WTC11 (cell line): ENCODE data around the gene DOK4. TPM values are rescaled to one million over a fixed set of nuclear protein-coding genes. Genes with fewer than 3 reads are reported as not detected.

Experiments
- ATAC-seq: fragments of 200-7000 bp; cut with Tn5 transposase; 2 replicates; pipeline ENCODE4 v1.10.0; 2021; ENCODE audit warnings: mild to moderate bottlenecking, moderate library complexity
- CTCF ChIA-PET: fragments of 300-600 bp; sonication (Branson Sonifier 250); formaldehyde crosslinking; loops from one replicate; lab custom pipeline; 2021; ENCODE audit warnings: antibody characterized with exemption; lab: Charles Lee
- POLR2A ChIA-PET: fragments of 350-600 bp; sonication (Branson Sonifier 250); formaldehyde crosslinking; loops from one replicate; lab custom pipeline; 2021; ENCODE audit warnings: antibody characterized with exemption; lab: Charles Lee
- DNase-seq: peaks from one replicate; pipeline ENCODE4 v3.0.0; 2021; ENCODE audit warnings: low spot score
- H3K27ac Mint-ChIP-seq: 2 replicates; pipeline ENCODE4 v1.8.0; 2021; ENCODE audit warnings: mixed read lengths
- H3K27me3 Mint-ChIP-seq: 2 replicates; pipeline ENCODE4 v1.8.0; 2021; ENCODE audit warnings: low read depth, mild to moderate bottlenecking, moderate library complexity, mixed read lengths
- H3K36me3 Mint-ChIP-seq: 2 replicates; pipeline ENCODE4 v1.8.0; 2021; ENCODE audit warnings: mixed read lengths
- H3K4me1 Mint-ChIP-seq: 2 replicates; pipeline ENCODE4 v1.8.0; 2022; ENCODE audit warnings: mixed read lengths
- H3K4me3 Mint-ChIP-seq: 2 replicates; pipeline ENCODE4 v1.8.0; 2021; ENCODE audit warnings: mild to moderate bottlenecking, moderate library complexity, mixed read lengths
- H3K9me3 Mint-ChIP-seq: 2 replicates; pipeline ENCODE4 v1.8.0; 2021; ENCODE audit warnings: mixed read lengths
- AFF4 ChIP-seq: sonication (generic); formaldehyde crosslinking; IDR thresholded peaks from 2 replicates; pipeline ENCODE4 v1.8.1; 2023; ENCODE audit warnings: mild to moderate bottlenecking, missing genetic modification reagents, borderline replicate concordance
- CREM ChIP-seq: sonication (generic); formaldehyde crosslinking; IDR thresholded peaks from 2 replicates; pipeline ENCODE4 v1.8.1; 2022; ENCODE audit warnings: mild to moderate bottlenecking, missing genetic modification reagents, moderate library complexity
- E2F4 ChIP-seq: sonication (generic); formaldehyde crosslinking; IDR thresholded peaks from 2 replicates; pipeline ENCODE4 v1.8.1; 2022; ENCODE audit warnings: low read depth, mild to moderate bottlenecking, moderate library complexity, missing genetic modification reagents, borderline replicate concordance
- ELF4 ChIP-seq: sonication (generic); formaldehyde crosslinking; IDR thresholded peaks from 2 replicates; pipeline ENCODE4 v1.8.1; 2022; ENCODE audit warnings: low read depth, mild to moderate bottlenecking, moderate library complexity, missing genetic modification reagents
- ESRRA ChIP-seq: sonication (generic); formaldehyde crosslinking; IDR thresholded peaks from 2 replicates; pipeline ENCODE4 v1.8.1; 2022; ENCODE audit warnings: mild to moderate bottlenecking, missing genetic modification reagents, borderline replicate concordance
- FOXP1 ChIP-seq: sonication (generic); formaldehyde crosslinking; IDR thresholded peaks from 2 replicates; pipeline ENCODE4 v1.8.0; 2022; ENCODE audit warnings: missing genetic modification reagents, mild to moderate bottlenecking, moderate library complexity, borderline replicate concordance
- FOXP4 ChIP-seq: sonication (generic); formaldehyde crosslinking; IDR thresholded peaks from 2 replicates; pipeline ENCODE4 v1.8.0; 2022; ENCODE audit warnings: mild to moderate bottlenecking, missing genetic modification reagents
- HMGA2 ChIP-seq: fragments of 250-450 bp; sonication (Bioruptor Pico); IDR thresholded peaks from 2 replicates; pipeline ENCODE4 v1.4.0; 2021; ENCODE audit warnings: mild to moderate bottlenecking, moderate library complexity
- IRF1 ChIP-seq: sonication (generic); formaldehyde crosslinking; IDR thresholded peaks from 2 replicates; pipeline ENCODE4 v1.8.0; 2023; ENCODE audit warnings: missing genetic modification reagents
- IRF2 ChIP-seq: sonication (generic); formaldehyde crosslinking; IDR thresholded peaks from 2 replicates; pipeline ENCODE4 v1.8.0; 2022; ENCODE audit warnings: low read depth, missing genetic modification reagents, borderline replicate concordance
- JUN ChIP-seq: sonication (generic); formaldehyde crosslinking; IDR thresholded peaks from 2 replicates; pipeline ENCODE4 v1.8.0; 2023; ENCODE audit warnings: mild to moderate bottlenecking, missing genetic modification reagents
- MYBL2 ChIP-seq: sonication (generic); formaldehyde crosslinking; IDR thresholded peaks from 2 replicates; pipeline ENCODE4 v1.8.1; 2023; ENCODE audit warnings: mild to moderate bottlenecking, moderate library complexity, missing genetic modification reagents
- NFE2L1 ChIP-seq: sonication (generic); formaldehyde crosslinking; IDR thresholded peaks from 2 replicates; pipeline ENCODE4 v1.8.1; 2023; ENCODE audit warnings: missing genetic modification reagents
- OVOL2 ChIP-seq: fragments of 250-450 bp; sonication (Bioruptor Pico); IDR thresholded peaks from 2 replicates; pipeline ENCODE4 v1.9.0; 2021; ENCODE audit warnings: mild to moderate bottlenecking, borderline replicate concordance
- PREB ChIP-seq: sonication (generic); formaldehyde crosslinking; IDR thresholded peaks from 2 replicates; pipeline ENCODE4 v1.8.1; 2022; ENCODE audit warnings: mild to moderate bottlenecking, missing genetic modification reagents, moderate library complexity, borderline replicate concordance
- PRRX2 ChIP-seq: fragments of 250-450 bp; sonication (Bioruptor Pico); IDR thresholded peaks from 2 replicates; pipeline ENCODE4 v1.8.0; 2021; ENCODE audit warnings: mild to moderate bottlenecking
- SMAD3 ChIP-seq: sonication (generic); formaldehyde crosslinking; IDR thresholded peaks from 2 replicates; pipeline ENCODE4 v1.8.0; 2022; ENCODE audit warnings: missing genetic modification reagents, mild to moderate bottlenecking, borderline replicate concordance
- SP1 ChIP-seq: sonication (generic); formaldehyde crosslinking; conservative IDR thresholded peaks from 2 replicates; pipeline ENCODE4 v1.8.1; 2022; ENCODE audit warnings: missing genetic modification reagents
- USF1 ChIP-seq: sonication (generic); formaldehyde crosslinking; IDR thresholded peaks from 2 replicates; pipeline ENCODE4 v1.8.0; 2022; ENCODE audit warnings: mild to moderate bottlenecking, missing genetic modification reagents
- USF2 ChIP-seq: sonication (generic); formaldehyde crosslinking; IDR thresholded peaks from 2 replicates; pipeline ENCODE4 v1.8.1; 2023; ENCODE audit warnings: mild to moderate bottlenecking, missing genetic modification reagents, moderate library complexity
- ZNF232 ChIP-seq: sonication (generic); formaldehyde crosslinking; IDR thresholded peaks from 2 replicates; pipeline ENCODE4 v1.8.0; 2022; ENCODE audit warnings: mild to moderate bottlenecking, missing genetic modification reagents
- ZNF512 ChIP-seq: sonication (generic); formaldehyde crosslinking; IDR thresholded peaks from 2 replicates; pipeline ENCODE4 v1.8.1; 2022; ENCODE audit warnings: missing genetic modification reagents, borderline replicate concordance
- total RNA-seq: library from RNA; stranded (reverse); gene quantifications from 3 replicates; pipeline ENCODE4 v1.2.3, GENCODE V29; 2021

The DOK4 gene
- total RNA-seq, 1 experiment from 2014 or later: 25.0 TPM

- Mint-ChIP-seq H3K4me1 (peaks cover 62% of the 10 kb centered on the region), H3K9me3 (no peaks in the 10 kb centered on the region), H3K27ac (no peak overlapping the region), H3K4me3 (no peak overlapping the region), H3K36me3 (peaks cover 36% of the 10 kb centered on the region), H3K27me3 (no peaks in the 10 kb centered on the region)
- ChIA-PET POLR2A (no interaction called here), CTCF (interaction anchor here (0.6 to 8.2 kb wide), 6 partner anchors 11 to 56 kb away, joined by 3 to 80 read pairs (median 4); partner anchors contain the start of genes CIAPIN1, COQ9 and POLR2C)
- TF ChIP-seq E2F4 (CRISPR knock-in tag) (no peak), NFE2L1 (CRISPR knock-in tag) (no peak), IRF1 (CRISPR knock-in tag) (no peak), PRRX2 (CRISPR knock-in tag) (no peak), OVOL2 (CRISPR knock-in tag) (no peak), FOXP4 (CRISPR knock-in tag) (no peak), PREB (no peak), ZNF232 (CRISPR knock-in tag) (no peak), CREM (CRISPR knock-in tag) (no peak), ZNF512 (CRISPR knock-in tag) (no peak), SMAD3 (CRISPR knock-in tag) (no peak), ESRRA (CRISPR knock-in tag) (no peak), MYBL2 (CRISPR knock-in tag) (no peak), ELF4 (CRISPR knock-in tag) (no peak), SP1 (CRISPR knock-in tag) (no peak), JUN (CRISPR knock-in tag) (no peak), USF2 (CRISPR knock-in tag) (no peak)
- ATAC-seq (no peak), DNase-seq (no peak)
These were observed 13.0 kb downstream of the DOK4 start for GRCh38 chr16:57473176-57473840.

- H3K4me1 Mint-ChIP-seq: peaks cover 56% of the 10 kb centered on the region
- no peaks in the 10 kb centered on the region for H3K9me3 Mint-ChIP-seq
- no peaks in the 10 kb centered on the region for H3K27me3 Mint-ChIP-seq
- no peak overlapping the region for H3K4me3 Mint-ChIP-seq
- ATAC-seq (peak; percentile 4), DNase-seq (no peak)
- peak overlapping the region; percentile 63; the same call in 1 of the 2 replicates for H3K27ac Mint-ChIP-seq
- H3K36me3 Mint-ChIP-seq: peaks cover 42% of the 10 kb centered on the region
- ChIA-PET CTCF (interaction anchor here (0.6 to 8.2 kb wide), 6 partner anchors 10 to 56 kb away, joined by 3 to 80 read pairs (median 4); partner anchors contain the start of genes CIAPIN1, COQ9 and POLR2C), POLR2A (interaction anchor here (0.5 to 1.4 kb wide), 2 partner anchors 26 to 43 kb away, joined by 5 read pairs; partner anchors contain the start of genes CIAPIN1 and COQ9)
- TF ChIP-seq AFF4 (CRISPR knock-in tag) (no peak), FOXP1 (no peak), IRF2 (CRISPR knock-in tag) (no peak), HMGA2 (CRISPR knock-in tag) (no peak), USF1 (CRISPR knock-in tag) (no peak), SP1 (CRISPR knock-in tag) (no peak)
These were observed 13.6 kb downstream of the DOK4 start for GRCh38 chr16:57472665-57473060.
